Glomerular visceral epithelial cell (primary cell): ENCODE results near the gene RNF149.

ENCODE experiments used
- DNase-seq: peaks from one replicate; pipeline ENCODE4 v3.0.0-alpha.2; 2016; ENCODE audit errors: extremely low spot score

Gene RNF149

GRCh38 chr2:101331202-101331601, 22.7 kb upstream of the RNF149 start:
- DNase-seq = no peak

DNA sequence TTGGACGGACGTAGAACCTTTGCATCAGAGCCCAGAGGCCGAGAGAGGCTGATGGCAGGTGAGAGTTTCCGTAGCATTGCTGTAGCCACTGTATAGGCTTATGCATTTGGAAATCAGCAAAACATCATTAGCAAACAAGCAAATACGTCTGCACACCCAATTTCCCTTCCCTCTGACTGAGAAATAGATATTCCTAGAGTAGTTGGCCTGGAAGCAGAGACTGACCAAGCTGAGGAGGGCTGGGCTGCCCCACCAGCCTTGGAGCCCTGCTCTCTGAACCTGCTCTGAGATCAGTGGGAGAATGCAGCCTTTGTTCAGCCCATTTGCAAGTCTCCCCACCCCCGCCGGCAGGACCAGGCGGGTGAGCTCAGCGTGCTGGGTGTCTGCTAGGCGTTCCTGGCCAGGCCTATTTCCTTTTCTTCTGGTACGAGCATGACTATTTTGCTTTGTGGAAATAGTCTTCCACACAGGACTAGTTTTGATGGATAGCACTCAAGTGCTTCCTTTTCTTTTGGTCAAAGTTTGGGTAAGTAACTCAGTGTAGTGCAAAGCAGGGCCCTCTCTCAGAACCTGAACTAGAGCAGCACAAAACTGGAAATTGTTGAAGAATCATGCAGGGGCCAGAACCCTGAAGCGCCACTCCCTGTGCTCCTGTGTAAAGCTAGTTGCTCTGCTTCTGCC, 21.9 kb upstream of the RNF149 start:
- no peak for DNase-seq

GRCh38 chr2:101329026-101329425, 20.5 kb upstream of the RNF149 start:
- DNase-seq = no peak

DNA sequence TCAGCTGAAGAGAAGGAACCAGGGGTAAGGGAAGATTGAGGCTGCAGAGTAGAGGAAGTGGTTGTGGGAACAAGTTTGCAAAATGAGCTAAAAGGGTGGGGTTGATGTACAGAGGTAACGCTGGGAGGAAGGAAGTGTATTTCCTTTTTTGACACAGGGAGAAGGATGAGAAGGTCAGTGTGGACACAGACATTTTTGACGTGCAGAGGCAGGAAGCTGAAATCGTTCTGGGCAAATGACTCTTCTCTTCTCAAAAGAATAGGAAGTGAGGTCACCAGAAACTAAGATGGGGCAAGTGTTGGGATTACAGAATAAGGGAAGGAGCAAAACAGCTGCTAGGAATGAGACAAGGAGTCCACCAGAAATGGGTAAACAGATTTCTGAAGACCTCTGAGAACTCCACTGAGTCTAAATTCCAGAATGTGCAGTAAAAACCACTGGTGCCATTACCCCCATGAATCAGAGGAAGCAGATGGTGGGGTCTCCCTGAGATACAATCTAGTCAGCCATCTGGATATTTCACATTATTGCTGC, 20.0 kb upstream of the RNF149 start:
- no peak for DNase-seq

DNA sequence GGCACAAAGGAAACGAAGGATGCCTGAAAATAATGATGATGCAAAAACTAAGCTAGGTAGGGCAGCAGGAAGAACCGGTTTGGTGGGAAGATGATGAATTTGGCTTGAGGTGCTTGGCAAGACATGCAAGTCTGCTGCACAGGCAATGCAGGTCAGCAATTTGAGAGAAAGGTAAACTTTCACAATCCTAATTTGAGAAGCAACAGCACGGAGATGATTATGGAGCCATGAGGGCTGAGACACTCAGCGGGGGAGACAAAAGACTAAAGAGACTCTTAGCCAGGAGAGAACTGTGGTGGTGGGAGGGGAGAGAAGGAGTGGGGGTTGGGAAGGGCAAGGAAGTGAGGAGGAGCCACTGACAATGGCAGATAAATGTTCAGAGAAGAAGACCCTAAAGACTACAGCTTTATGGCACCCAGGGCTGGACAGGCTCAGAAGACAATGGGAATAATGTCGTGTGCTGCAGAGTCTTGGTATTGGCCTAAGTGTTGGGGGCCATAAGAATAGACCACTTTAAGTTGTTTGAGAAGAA, 19.4 kb upstream of the RNF149 start:
- no peak for DNase-seq

GRCh38 chr2:101325425-101325824, 16.9 kb upstream of the RNF149 start:
- DNase-seq = no peak

DNA sequence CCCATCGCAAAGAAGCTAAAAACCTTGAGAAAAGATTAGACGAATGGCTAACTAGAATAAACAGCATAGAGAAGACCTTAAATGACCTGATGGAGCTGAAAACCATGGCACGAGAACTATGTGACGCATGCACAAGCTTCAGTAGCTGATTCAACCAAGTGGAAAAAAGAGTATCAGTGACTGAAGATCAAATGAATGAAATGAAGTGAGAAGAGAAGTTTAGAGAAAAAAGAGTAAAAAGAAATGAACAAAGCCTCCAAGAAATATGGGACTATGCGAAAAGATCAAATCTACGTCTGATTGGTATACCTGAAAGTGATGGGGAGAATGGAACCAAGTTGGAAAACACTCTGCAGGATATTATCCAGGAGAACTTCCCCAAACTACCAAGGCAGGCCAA, 8.1 kb upstream of the RNF149 start:
- DNase-seq = peak; percentile 38

GRCh38 chr2:101311696-101312017, 3.2 kb upstream of the RNF149 start:
- DNase-seq = no peak

- no peak for DNase-seq
Measured at GRCh38 chr2:101310834-101311695, 2.6 kb upstream of the RNF149 start.

- no peak for DNase-seq
Measured at GRCh38 chr2:101310090-101310833, 1.8 kb upstream of the RNF149 start.

GRCh38 chr2:101307950-101308431, 510 bp downstream of the RNF149 start:
- peak; percentile 17 for DNase-seq

DNA sequence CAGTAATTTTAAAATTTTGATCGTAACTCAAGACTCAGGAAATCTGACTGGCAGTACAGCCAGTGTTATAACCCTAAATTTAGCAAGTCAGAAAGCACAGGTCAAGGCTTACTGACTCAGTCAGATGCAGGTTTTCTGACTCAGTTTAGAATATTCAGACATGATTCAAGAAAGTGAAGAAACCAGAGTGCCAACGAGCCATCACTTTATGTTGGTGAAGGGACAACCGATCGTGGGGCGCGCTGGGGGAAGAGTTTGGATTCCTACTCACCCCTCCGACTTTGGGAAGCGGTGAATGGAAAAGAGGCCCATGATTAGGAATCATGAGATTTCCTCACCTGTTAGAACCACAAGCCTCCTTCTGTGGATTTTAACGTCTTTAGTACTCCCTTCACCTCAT, 998 bp downstream of the RNF149 start:
- DNase-seq = no peak

- DNase-seq = no peak
Measured at GRCh38 chr2:101306410-101306809, 2.1 kb downstream of the RNF149 start.

GRCh38 chr2:101305492-101306078, 2.9 kb downstream of the RNF149 start:
- DNase-seq = peak; percentile 39

DNA sequence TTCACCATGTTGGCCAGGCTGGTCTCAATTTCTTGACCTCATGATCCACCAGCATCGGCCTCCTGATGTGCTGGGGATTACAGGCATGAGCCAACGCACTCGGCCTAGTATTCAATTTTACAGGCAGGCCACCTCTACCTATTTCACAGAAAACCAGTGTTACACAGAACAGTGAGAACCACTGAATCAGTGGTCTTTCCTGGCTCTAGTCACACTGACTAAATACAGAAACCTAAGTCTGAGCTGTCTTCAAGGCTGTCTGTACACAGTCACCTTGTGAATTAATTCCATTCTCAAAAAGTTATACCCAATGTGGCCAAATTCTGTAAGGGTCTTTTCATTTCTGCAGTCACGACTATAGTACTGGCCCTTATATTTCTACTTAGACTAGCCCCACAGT, 3.5 kb downstream of the RNF149 start:
- no peak for DNase-seq

DNA sequence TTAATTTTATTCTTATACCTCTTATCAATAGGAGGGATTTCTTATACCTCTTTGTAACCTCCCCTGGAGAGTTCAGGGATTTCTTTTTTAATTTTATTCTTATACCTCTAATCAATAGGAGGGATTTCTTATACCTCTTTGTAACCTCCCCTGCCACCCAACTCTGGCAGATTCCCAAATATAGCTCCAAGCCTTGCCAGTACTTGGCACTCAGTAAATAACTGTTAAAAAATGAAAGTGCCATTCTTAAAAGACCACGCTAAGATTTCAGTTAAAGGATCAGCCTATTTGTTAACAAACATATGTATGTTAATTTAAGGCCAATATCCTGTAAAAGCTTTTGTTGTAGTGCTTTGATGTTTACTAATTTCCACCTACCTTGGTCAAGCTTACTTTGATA, 4.8 kb downstream of the RNF149 start:
- DNase-seq = no peak

- no peak for DNase-seq
Measured at GRCh38 chr2:101302016-101302415, 6.5 kb downstream of the RNF149 start.

- no peak for DNase-seq
Measured at GRCh38 chr2:101300836-101301235, 7.7 kb downstream of the RNF149 start.

DNA sequence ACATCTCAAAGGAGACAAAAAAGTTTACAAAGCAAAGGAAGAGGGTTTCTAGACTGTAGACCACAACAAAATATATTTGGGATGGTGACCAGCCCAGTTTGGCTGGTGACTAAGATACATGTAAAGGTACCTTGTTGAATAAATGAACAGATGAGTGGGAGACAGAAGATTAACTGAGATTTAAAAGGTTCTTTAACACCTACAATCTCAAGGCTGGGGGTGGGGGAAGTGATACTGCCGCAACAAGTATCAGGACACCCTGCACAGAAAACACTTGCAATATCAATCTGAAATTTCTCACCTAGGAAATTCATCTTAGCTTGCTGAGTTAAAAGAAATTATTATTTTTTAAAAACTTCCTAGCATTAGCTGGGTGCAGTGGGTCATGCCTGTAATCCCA, 8.3 kb downstream of the RNF149 start:
- DNase-seq = no peak

DNA sequence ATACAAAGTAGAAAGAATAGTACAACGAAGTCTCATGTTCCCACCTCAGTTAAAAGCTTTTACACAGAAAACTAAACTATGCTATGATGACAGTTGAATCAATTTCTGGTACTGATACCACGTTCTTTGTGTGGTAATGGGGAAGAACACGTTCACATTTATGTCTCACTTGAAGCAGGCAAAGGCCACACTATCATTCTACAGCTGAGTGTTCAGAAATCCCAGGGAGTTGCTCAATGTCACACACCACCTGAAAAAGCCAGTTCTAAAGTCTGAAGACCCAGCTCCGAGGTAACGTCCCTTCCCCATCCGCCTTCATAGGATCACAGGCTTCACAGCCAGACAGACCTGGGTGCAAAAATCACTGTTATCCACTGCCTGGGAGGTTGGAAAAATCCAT, 8.9 kb downstream of the RNF149 start:
- DNase-seq = no peak

GRCh38 chr2:101297383-101297782, 11.1 kb downstream of the RNF149 start:
- DNase-seq = no peak

- DNase-seq = no peak
Measured at GRCh38 chr2:101296371-101296770, 12.1 kb downstream of the RNF149 start.
